GM18505 (cell line): Measurements from ENCODE around the gene MAP3K13.
"Not testable (repeated sequence)": the region's sequence is repeated elsewhere in the genome, so short reads cannot be mapped to it uniquely, and the experiment has no call there.

ENCODE experiments used
- ATAC-seq: cut with Tn5 transposase; IDR thresholded peaks from one replicate; pipeline ENCODE4 v1.9.1; 2021; ENCODE audit not compliant: unreplicated experiment
- POLR2A ChIP-seq: IDR thresholded peaks from 4 replicates; pipeline ENCODE4 v1.6.1; 2011; ENCODE audit warnings: borderline replicate concordance; ENCODE audit not compliant: insufficient read depth, insufficient read length; ENCODE audit errors: extremely low read depth

The MAP3K13 gene

DNA sequence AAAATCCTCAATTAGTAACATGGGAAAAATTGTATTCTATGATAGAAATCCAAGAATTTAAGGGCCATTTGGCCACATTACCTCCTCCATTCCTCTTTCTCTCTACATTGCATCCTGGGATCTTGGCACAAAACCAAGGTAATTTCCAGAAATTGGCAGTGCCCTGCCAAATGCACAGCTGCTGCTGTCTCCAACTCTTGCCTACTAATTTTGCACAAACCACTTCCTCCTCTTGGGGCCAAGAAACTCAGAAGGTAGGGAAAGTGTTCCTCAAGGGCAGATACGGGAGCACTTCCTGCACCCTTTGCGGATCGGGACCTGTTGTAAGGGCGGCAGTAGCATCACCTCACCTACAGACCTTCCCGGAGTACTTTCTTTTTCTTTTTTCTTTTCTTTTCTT, 57.8 kb downstream of the MAP3K13 start:
- no peak for TF ChIP-seq POLR2A
- ATAC-seq: no peak

DNA sequence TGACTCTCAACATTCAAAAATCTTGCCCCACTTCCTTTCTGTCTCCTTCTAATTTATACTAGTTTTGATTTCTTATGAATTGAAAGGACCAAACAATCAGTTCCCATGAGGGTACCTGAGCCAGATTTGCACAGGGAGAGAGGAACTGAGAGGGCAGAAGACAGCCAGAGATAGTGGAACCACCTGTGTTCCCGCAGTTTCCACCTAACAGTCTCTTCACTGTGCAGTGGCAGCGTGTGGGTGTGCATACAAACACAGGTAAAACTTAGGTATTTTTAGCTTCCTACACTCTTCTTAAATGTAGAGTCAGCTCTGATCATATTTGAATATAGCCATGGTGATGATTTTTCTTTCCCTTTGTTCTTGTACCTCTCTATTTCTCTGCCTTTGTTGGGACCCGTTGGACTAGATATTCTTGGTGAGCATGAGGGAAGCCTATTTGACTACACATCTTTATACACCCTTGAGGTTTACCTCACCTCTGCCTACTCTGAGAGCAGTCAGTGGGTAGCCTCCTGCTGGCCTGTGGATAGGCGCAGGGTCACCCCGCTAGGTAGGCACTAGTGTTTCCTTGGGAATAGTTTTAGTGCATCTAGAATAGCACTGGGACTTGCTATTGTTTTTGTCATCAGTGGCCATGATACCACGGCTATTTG, 58.8 kb downstream of the MAP3K13 start:
- ATAC-seq: no peak
- no peak for TF ChIP-seq POLR2A

DNA sequence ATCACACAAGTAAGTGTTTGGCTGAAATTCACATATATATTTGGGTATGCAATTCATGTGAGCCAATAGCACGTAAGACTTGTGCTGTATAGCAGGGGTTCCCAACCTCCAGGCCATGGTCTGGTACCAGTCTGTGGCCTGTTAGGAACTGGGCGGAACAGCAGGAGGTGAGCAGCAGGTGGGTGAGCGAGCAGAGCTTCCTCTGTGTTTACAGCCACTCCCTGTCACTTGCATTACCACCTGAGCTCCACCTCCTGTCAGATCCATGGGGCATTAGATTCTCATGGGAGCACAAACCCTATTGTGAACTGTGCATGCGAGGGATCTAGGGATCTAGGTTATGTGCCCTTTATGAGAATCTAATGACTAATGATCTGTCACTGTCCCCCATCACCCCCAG, 59.7 kb downstream of the MAP3K13 start:
- no peak for ATAC-seq
- TF ChIP-seq POLR2A: no peak

DNA sequence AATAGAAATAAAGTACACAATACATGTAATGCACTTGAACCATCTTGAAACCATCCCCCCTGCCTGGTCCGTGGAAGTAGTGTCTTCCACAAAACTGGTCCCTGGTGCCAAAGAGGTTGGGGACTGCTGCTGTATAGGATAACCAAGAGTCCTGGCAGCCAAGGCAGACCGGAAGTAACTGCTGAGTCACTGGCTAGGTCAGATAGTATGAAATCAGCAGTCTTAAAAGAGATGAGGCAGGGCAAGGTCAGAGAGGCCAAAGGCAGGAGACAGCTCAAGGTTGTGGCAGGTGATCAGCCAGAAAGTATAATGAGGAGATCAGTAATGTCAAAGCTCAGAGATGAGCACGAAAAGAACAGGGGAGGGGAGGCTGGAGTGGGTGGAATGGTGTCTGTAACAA, 60.2 kb downstream of the MAP3K13 start:
- no peak for TF ChIP-seq POLR2A
- ATAC-seq: no peak

- no peak for TF ChIP-seq POLR2A
- ATAC-seq: no peak
Measured at GRCh38 chr3:185424435-185424834, 61.5 kb downstream of the MAP3K13 start.

DNA sequence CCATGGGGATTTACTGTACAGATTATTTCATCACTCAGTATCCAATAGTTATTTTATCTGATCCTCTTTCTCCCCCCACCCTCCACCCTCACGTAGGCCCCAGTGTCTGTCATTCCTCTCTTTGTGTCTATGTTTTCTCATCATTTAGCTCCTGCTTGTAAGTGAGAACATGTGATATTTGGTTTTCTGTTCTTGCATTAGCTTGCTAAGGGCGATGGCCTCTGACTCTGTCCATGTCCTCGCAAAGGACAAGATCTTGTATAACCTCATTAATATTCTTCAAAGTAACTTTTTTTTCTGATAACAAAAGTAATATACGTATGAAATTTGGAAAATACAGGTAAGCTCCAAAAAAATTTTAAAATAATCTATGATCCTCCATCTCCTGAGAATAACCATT, 67.4 kb downstream of the MAP3K13 start:
- ATAC-seq: no peak
- TF ChIP-seq POLR2A: no peak

GRCh38 chr3:185439745-185440466, 77.0 kb downstream of the MAP3K13 start:
- ATAC-seq: no peak
- TF ChIP-seq POLR2A: no peak

- no peak for ATAC-seq
- TF ChIP-seq POLR2A: no peak
Measured at GRCh38 chr3:185442031-185442430, 79.1 kb downstream of the MAP3K13 start.

DNA sequence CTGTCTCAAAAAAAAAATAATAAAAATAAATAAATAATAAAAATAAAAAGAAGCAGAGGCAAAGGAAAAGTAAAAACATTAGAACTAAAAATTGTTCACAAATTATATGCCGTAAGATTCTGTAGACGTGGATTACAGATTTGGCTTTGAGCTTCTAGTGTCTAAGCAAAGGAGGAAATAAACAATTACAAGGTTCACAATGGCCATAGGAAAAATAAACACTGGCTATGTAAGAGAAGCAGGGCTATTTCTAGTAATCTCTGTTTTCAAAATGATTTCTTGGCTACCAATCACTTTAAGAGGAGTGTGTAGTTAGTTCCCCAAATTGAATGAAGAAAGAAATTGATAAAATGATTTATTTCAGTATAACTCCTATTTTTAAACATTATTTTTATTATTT, 81.4 kb downstream of the MAP3K13 start:
- ATAC-seq: no peak
- no peak for TF ChIP-seq POLR2A

DNA sequence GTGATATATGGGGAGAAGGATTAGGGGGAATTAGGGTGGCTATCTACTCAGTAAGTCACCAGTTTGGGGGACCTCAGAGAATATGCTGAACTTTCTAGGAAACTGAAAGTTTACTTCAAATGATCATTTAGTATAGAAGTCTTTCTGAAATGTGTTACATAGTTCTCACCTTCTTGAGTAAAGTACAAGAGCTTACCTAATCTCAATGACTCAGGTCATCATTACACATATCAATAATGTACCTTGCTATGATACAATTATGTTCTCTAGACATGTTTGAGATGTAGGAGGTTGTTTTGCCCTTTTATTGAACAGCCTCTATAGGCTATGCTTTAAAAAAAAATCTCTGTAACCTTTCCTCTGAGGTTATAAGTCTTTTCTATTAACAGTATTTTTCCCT, 85.2 kb downstream of the MAP3K13 start:
- no peak for ATAC-seq
- TF ChIP-seq POLR2A: no peak

- ATAC-seq: not testable (repeated sequence)
Measured at GRCh38 chr3:185451432-185451831, 88.5 kb downstream of the MAP3K13 start.

- TF ChIP-seq POLR2A: no peak
- ATAC-seq: no peak
Measured at GRCh38 chr3:185457376-185457775, 94.4 kb downstream of the MAP3K13 start.

DNA sequence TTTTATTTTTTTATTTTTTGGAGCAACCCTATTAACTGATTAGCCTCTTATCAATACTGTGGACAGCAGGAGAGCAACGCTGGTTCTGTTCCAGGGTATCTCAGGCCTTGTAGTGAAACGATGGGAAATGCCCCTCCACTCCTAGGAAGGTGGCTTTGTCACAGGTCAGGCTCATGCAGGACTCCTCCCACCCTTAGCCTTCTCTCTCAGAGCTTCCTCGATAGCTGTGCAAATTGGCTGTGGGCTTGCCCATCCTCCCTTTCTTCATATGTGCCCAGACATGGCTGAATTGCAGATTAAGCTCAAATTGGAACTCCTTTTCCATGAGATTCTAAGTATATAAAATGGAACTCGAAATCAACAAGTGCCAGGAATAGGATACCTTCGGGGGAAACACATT, 97.4 kb downstream of the MAP3K13 start:
- no peak for TF ChIP-seq POLR2A
- no peak for ATAC-seq

DNA sequence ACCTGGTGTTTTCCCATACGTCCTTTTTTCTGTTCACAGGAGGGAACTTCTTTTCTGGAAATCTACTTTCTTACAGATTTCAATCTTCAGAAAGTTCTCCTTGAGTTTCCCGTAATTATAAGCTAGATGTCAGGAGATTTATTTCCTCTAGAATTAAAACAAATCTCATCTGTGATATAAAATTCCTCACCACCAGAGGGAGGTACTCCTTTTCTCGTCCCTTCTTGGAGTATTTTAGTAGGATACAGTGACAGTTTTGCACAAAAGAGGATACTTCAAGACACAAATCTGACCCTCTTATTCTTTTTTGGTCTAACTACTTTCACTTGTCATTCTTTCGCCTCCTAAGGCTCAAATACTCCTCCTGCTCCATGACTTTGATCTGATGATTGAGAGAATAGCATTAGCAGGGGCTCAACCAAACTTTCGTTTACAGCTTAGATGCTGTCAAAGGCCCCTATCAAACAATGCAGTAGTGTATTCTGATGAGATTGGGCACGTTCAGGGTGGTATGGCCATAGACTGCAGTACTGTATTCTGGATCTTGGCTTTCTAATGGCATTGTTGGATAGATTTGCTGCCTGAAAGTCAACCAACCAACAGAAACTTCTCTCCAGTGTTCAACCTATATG, 97.9 kb downstream of the MAP3K13 start:
- no peak for TF ChIP-seq POLR2A
- ATAC-seq: no peak
